ENCODE measurements around the gene ARMC12. TPM values are rescaled to one million over a fixed set of nuclear protein-coding genes. Genes with fewer than 3 reads are reported as not detected.

Gene ARMC12
- total and polyA plus RNA-seq, 10 of the 15 experiments (the other 5 are each of a cell fraction or from before 2014, with no cell fraction given) = 0.10 to 1.6 (median 0.62) TPM

DNA sequence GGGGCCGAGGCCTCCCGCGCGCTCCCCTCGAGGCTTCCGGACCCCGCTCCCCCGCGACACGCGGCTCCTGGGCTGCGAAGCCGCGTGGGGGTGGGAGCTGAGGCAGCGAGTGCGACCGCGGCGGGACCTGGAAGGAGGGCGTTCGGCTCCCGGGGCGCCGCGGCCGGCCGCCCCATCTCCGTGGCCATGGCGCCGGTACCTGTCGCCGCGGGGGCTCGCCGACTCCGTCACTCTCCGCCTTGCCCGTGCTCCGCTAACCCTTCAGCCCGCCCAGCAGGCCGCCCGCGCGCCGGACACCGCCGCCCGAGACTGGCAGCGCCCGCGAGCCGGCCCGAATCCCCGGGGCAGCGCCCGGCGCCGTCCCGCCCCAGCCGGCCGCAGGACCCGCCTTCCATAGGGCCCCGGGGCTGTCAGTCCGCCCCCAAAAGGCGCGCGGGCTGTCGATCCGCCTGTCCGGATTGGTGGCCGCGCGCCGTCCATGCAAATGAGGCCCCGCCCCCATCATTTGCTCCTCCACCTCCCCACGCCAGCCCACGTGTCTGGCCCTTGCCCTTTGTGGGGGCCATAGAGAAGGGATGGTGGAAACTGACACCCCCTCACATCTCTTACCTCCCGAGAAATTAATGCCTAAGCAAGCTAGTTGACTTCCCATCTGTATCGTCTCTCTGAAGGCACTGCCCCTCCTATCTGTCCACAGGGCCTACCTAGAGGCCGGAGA, 48.1 kb upstream of the ARMC12 start, which contains the start of gene FKBP5 (continued):
- TF ChIP-seq ZNF687 (IDR thresholded peaks at IDR 0.05) = no peak; the same call in 1 of the 2 replicates
- no peak for TF ChIP-seq FOXK2 (IDR thresholded peaks at IDR 0.05)
- no peak for TF ChIP-seq KLF5 (IDR thresholded peaks at IDR 0.05; ENCODE audit: partially characterized antibody)
- TF ChIP-seq, protein P1, sequence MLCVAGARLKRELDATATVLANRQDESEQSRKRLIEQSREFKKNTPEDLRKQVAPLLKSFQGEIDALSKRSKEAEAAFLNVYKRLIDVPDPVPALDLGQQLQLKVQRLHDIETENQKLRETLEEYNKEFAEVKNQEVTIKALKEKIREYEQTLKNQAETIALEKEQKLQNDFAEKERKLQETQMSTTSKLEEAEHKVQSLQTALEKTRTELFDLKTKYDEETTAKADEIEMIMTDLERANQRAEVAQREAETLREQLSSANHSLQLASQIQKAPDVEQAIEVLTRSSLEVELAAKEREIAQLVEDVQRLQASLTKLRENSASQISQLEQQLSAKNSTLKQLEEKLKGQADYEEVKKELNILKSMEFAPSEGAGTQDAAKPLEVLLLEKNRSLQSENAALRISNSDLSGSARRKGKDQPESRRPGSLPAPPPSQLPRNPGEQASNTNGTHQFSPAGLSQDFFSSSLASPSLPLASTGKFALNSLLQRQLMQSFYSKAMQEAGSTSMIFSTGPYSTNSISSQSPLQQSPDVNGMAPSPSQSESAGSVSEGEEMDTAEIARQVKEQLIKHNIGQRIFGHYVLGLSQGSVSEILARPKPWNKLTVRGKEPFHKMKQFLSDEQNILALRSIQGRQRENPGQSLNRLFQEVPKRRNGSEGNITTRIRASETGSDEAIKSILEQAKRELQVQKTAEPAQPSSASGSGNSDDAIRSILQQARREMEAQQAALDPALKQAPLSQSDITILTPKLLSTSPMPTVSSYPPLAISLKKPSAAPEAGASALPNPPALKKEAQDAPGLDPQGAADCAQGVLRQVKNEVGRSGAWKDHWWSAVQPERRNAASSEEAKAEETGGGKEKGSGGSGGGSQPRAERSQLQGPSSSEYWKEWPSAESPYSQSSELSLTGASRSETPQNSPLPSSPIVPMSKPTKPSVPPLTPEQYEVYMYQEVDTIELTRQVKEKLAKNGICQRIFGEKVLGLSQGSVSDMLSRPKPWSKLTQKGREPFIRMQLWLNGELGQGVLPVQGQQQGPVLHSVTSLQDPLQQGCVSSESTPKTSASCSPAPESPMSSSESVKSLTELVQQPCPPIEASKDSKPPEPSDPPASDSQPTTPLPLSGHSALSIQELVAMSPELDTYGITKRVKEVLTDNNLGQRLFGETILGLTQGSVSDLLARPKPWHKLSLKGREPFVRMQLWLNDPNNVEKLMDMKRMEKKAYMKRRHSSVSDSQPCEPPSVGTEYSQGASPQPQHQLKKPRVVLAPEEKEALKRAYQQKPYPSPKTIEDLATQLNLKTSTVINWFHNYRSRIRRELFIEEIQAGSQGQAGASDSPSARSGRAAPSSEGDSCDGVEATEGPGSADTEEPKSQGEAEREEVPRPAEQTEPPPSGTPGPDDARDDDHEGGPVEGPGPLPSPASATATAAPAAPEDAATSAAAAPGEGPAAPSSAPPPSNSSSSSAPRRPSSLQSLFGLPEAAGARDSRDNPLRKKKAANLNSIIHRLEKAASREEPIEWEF (IDR thresholded peaks at IDR 0.05; ENCODE audit: insufficient replicate concordance, low read depth, low read length) = no peak
- no peak for TF ChIP-seq KDM1A (IDR thresholded peaks at IDR 0.05; ENCODE audit: borderline replicate concordance)
- no peak for TF ChIP-seq SREBF2 (IDR thresholded peaks at IDR 0.05; ENCODE audit: low read length)
- TF ChIP-seq CBX5 (IDR thresholded peaks at IDR 0.05; ENCODE audit: low read depth) = no peak
- no peak for TF ChIP-seq STAT3 (IDR thresholded peaks at IDR 0.05; ENCODE audit: low read depth, low read length)
- TF ChIP-seq SMAD5 (IDR thresholded peaks at IDR 0.05; ENCODE audit: low read depth) = 0 out of 2 replicates have a peak, but pooled peaks have one; percentile 47
- TF ChIP-seq WRNIP1 (IDR thresholded peaks at IDR 0.05; ENCODE audit: borderline replicate concordance, low read depth, low read length) = no peak
- peak; percentile 99 for TF ChIP-seq DPF2 (IDR thresholded peaks at IDR 0.05)
- TF ChIP-seq ZNF207 (IDR thresholded peaks at IDR 0.05; ENCODE audit: borderline replicate concordance) = no peak
- TF ChIP-seq, protein P2, sequence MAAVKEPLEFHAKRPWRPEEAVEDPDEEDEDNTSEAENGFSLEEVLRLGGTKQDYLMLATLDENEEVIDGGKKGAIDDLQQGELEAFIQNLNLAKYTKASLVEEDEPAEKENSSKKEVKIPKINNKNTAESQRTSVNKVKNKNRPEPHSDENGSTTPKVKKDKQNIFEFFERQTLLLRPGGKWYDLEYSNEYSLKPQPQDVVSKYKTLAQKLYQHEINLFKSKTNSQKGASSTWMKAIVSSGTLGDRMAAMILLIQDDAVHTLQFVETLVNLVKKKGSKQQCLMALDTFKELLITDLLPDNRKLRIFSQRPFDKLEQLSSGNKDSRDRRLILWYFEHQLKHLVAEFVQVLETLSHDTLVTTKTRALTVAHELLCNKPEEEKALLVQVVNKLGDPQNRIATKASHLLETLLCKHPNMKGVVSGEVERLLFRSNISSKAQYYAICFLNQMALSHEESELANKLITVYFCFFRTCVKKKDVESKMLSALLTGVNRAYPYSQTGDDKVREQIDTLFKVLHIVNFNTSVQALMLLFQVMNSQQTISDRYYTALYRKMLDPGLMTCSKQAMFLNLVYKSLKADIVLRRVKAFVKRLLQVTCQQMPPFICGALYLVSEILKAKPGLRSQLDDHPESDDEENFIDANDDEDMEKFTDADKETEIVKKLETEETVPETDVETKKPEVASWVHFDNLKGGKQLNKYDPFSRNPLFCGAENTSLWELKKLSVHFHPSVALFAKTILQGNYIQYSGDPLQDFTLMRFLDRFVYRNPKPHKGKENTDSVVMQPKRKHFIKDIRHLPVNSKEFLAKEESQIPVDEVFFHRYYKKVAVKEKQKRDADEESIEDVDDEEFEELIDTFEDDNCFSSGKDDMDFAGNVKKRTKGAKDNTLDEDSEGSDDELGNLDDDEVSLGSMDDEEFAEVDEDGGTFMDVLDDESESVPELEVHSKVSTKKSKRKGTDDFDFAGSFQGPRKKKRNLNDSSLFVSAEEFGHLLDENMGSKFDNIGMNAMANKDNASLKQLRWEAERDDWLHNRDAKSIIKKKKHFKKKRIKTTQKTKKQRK (IDR thresholded peaks at IDR 0.05; ENCODE audit: low read depth, low read length) = no peak
- TF ChIP-seq IRF3 (IDR thresholded peaks at IDR 0.05) = peak; percentile 66; the same call in 1 of the 2 replicates
- TF ChIP-seq EP300 (IDR thresholded peaks at IDR 0.05; ENCODE audit: borderline replicate concordance in 1 of 2, control insufficient read depth in 1 of 2, low read depth in 2 of 2, low read length in 2 of 2) = no peak
- TF ChIP-seq NFYA (IDR thresholded peaks at IDR 0.05; ENCODE audit: borderline replicate concordance, low read depth, low read length) = no peak

Measured in GM12878 (cell line).